Effector memory CD8-positive, alpha-beta T cell (primary cell): ENCODE results near the gene AQP5.

ENCODE experiments used
- ATAC-seq: fragments of 150-1000 bp; cut with Tn5 transposase; replicated peaks from 2 replicates; pipeline ENCODE4 v1.10.0; 2021; ENCODE audit warnings: mild to moderate bottlenecking, moderate library complexity
- DNase-seq, 3 experiments: peaks; one replicate each; pipeline ENCODE4 v3.0.0; 2021
- H3K27ac Mint-ChIP-seq, 2 donors: one replicate each; pipeline ENCODE4 v1.8.0; 2022; ENCODE audit warnings: mild to moderate bottlenecking in 2 of 2, mixed read lengths in 2 of 2, moderate library complexity in 2 of 2
- H3K27me3 Mint-ChIP-seq, 2 donors: one replicate each; pipeline ENCODE4 v1.8.0; 2022; ENCODE audit warnings: mixed read lengths in 2 of 2
- H3K36me3 Mint-ChIP-seq: one replicate; pipeline ENCODE4 v1.8.0; 2022; ENCODE audit warnings: mild to moderate bottlenecking, moderate library complexity, mixed read lengths; ENCODE audit not compliant: insufficient read depth
- H3K4me1 Mint-ChIP-seq, 2 donors: one replicate each; pipeline ENCODE4 v1.8.0; 2022; ENCODE audit warnings: low read depth in 2 of 2, mixed read lengths in 2 of 2
- H3K4me3 Mint-ChIP-seq, 2 donors: one replicate each; pipeline ENCODE4 v1.8.0; 2022; ENCODE audit warnings: mild to moderate bottlenecking in 2 of 2, mixed read lengths in 2 of 2, moderate library complexity in 2 of 2
- H3K9me3 Mint-ChIP-seq, 2 donors: one replicate each; pipeline ENCODE4 v1.8.0; 2022; ENCODE audit warnings: mixed read lengths in 2 of 2

AQP5 gene

GRCh38 chr12:49969027-49969426 lies 7.4 kb downstream of the AQP5 start:
- no peaks in the 10 kb centered on the region for H3K36me3 Mint-ChIP-seq
- no peaks in the 10 kb centered on the region for H3K9me3 Mint-ChIP-seq
- DNase-seq = no peak
- H3K4me3 Mint-ChIP-seq = no peak overlapping the region
- peaks cover 4% of the 10 kb centered on the region in 2 donors for H3K4me1 Mint-ChIP-seq
- no peak overlapping the region for H3K27ac Mint-ChIP-seq
- ATAC-seq = no peak
- peaks cover 22 to 33% of the 10 kb centered on the region in 2 donors for H3K27me3 Mint-ChIP-seq

- DNase-seq (no peak), ATAC-seq (no peak)
- H3K27me3 Mint-ChIP-seq = peaks cover 14 to 24% of the 10 kb centered on the region in 2 donors
- H3K4me1 Mint-ChIP-seq = peaks cover 4% of the 10 kb centered on the region in 2 donors
- no peak overlapping the region for H3K27ac Mint-ChIP-seq
- H3K36me3 Mint-ChIP-seq = no peaks in the 10 kb centered on the region
- H3K4me3 Mint-ChIP-seq = no peak overlapping the region
- H3K9me3 Mint-ChIP-seq = no peaks in the 10 kb centered on the region
These were observed 8.2 kb downstream of the AQP5 start for GRCh38 chr12:49969651-49970429.

GRCh38 chr12:49970658-49971057 lies 9.0 kb downstream of the AQP5 start:
- ATAC-seq (no peak), DNase-seq (no peak)
- H3K4me1 Mint-ChIP-seq = peaks cover 4% of the 10 kb centered on the region in 2 donors
- no peaks in the 10 kb centered on the region for H3K36me3 Mint-ChIP-seq
- peaks cover 9 to 16% of the 10 kb centered on the region in 2 donors for H3K27me3 Mint-ChIP-seq
- H3K9me3 Mint-ChIP-seq = no peaks in the 10 kb centered on the region
- H3K4me3 Mint-ChIP-seq = no peak overlapping the region
- no peak overlapping the region for H3K27ac Mint-ChIP-seq

- Mint-ChIP-seq H3K9me3 (no peaks in the 10 kb centered on the region), H3K27ac (no peak overlapping the region), H3K27me3 (peaks cover 4 to 11% of the 10 kb centered on the region in 2 donors), H3K36me3 (no peaks in the 10 kb centered on the region), H3K4me3 (no peak overlapping the region), H3K4me1 (peaks cover 4% of the 10 kb centered on the region in 2 donors)
- DNase-seq = no peak
- no peak for ATAC-seq
These were observed 9.5 kb downstream of the AQP5 start for GRCh38 chr12:49971141-49971540.

- Mint-ChIP-seq H3K4me3 (no peak overlapping the region), H3K9me3 (no peaks in the 10 kb centered on the region), H3K36me3 (no peaks in the 10 kb centered on the region), H3K27ac (no peak overlapping the region), H3K27me3 (peaks cover 0 to 2% of the 10 kb centered on the region in 2 donors), H3K4me1 (peaks cover 1 to 2% of the 10 kb centered on the region in 2 donors)
- no peak for ATAC-seq
- DNase-seq = no peak
These were observed 10.5 kb downstream of the AQP5 start for GRCh38 chr12:49972129-49972528.

- no peaks in the 10 kb centered on the region for H3K4me1 Mint-ChIP-seq
These were observed 11.1 kb downstream of the AQP5 start, which contains the start of gene AQP6 for GRCh38 chr12:49972641-49973360. Gene AQP6, plus strand, starts transcription at chr12:49972947. Its CDS starts 227 bp downstream, at chr12:49973174.

GRCh38 chr12:49973361-49973830 lies 11.7 kb downstream of the AQP5 start:
- DNase-seq (no peak), ATAC-seq (no peak)
- Mint-ChIP-seq H3K36me3 (no peaks in the 10 kb centered on the region), H3K27me3 (no peaks in the 10 kb centered on the region), H3K9me3 (no peaks in the 10 kb centered on the region), H3K4me3 (no peak overlapping the region), H3K27ac (no peak overlapping the region), H3K4me1 (no peaks in the 10 kb centered on the region)

More at GRCh38 chr12:49972641-49973360, 11.1 kb downstream of the AQP5 start, which contains the start of gene AQP6:
- Mint-ChIP-seq H3K9me3 (no peaks in the 10 kb centered on the region), H3K4me3 (no peak within 1 kb of the TSS), H3K36me3 (no peaks in the 10 kb centered on the region), H3K27me3 (no peaks in the 10 kb centered on the region), H3K27ac (no peak within 1 kb of the TSS)
- ATAC-seq = no peak
- DNase-seq = no peak

GRCh38 chr12:49974231-49974675 lies 12.6 kb downstream of the AQP5 start:
- Mint-ChIP-seq H3K9me3 (no peaks in the 10 kb centered on the region), H3K27me3 (no peaks in the 10 kb centered on the region), H3K4me1 (no peaks in the 10 kb centered on the region), H3K27ac (no peak overlapping the region), H3K36me3 (no peaks in the 10 kb centered on the region), H3K4me3 (no peak overlapping the region)
- no peak for DNase-seq
- no peak for ATAC-seq

GRCh38 chr12:49974677-49975317 lies 13.1 kb downstream of the AQP5 start:
- Mint-ChIP-seq H3K4me1 (no peaks in the 10 kb centered on the region), H3K27ac (peak overlapping the region in 1 of 2 donors; percentile 81), H3K4me3 (no peak overlapping the region), H3K9me3 (no peaks in the 10 kb centered on the region), H3K27me3 (no peaks in the 10 kb centered on the region), H3K36me3 (no peaks in the 10 kb centered on the region)
- DNase-seq = no peak
- ATAC-seq = no peak

- Mint-ChIP-seq H3K27ac (peak overlapping the region in 1 of 2 donors; percentile 81), H3K4me1 (no peaks in the 10 kb centered on the region), H3K36me3 (no peaks in the 10 kb centered on the region), H3K4me3 (no peak overlapping the region), H3K27me3 (no peaks in the 10 kb centered on the region), H3K9me3 (no peaks in the 10 kb centered on the region)
- no peak for DNase-seq
- ATAC-seq = no peak
These were observed 13.7 kb downstream of the AQP5 start for GRCh38 chr12:49975318-49975761.

- H3K9me3 Mint-ChIP-seq = no peaks in the 10 kb centered on the region
- no peaks in the 10 kb centered on the region for H3K36me3 Mint-ChIP-seq
- H3K4me3 Mint-ChIP-seq = no peak overlapping the region
- H3K27me3 Mint-ChIP-seq = no peaks in the 10 kb centered on the region
- no peak for DNase-seq
- ATAC-seq = no peak
- H3K4me1 Mint-ChIP-seq = no peaks in the 10 kb centered on the region
- no peak overlapping the region for H3K27ac Mint-ChIP-seq
These were observed 14.9 kb downstream of the AQP5 start for GRCh38 chr12:49976557-49976956.

- no peaks in the 10 kb centered on the region for H3K27me3 Mint-ChIP-seq
- H3K27ac Mint-ChIP-seq = no peak overlapping the region
- no peaks in the 10 kb centered on the region for H3K9me3 Mint-ChIP-seq
- DNase-seq (no peak), ATAC-seq (no peak)
- H3K4me3 Mint-ChIP-seq = no peak overlapping the region
- no peaks in the 10 kb centered on the region for H3K4me1 Mint-ChIP-seq
- H3K36me3 Mint-ChIP-seq = no peaks in the 10 kb centered on the region
These were observed 16.5 kb downstream of the AQP5 start for GRCh38 chr12:49978125-49978524.

- H3K4me1 Mint-ChIP-seq = no peaks in the 10 kb centered on the region
- ATAC-seq = no peak
- peak overlapping the region in 1 of 2 donors; percentile 31 for H3K27ac Mint-ChIP-seq
- no peak for DNase-seq
- H3K4me3 Mint-ChIP-seq = no peak overlapping the region
- no peaks in the 10 kb centered on the region for H3K36me3 Mint-ChIP-seq
- H3K27me3 Mint-ChIP-seq = no peaks in the 10 kb centered on the region
- H3K9me3 Mint-ChIP-seq = no peaks in the 10 kb centered on the region
These were observed 17.4 kb downstream of the AQP5 start for GRCh38 chr12:49979016-49979586.
